DOHH2 (cell line): ENCODE measurements around the gene CTPS1.

Experiments
- H3F3A ChIP-seq: fragments of 200-600 bp; sonication (generic), shearing (Covaris generic); 2 replicates; pipeline ENCODE4 v1.6.0; 2016; ENCODE audit warnings: antibody characterized with exemption, mild to moderate bottlenecking; ENCODE audit not compliant: control insufficient read depth, insufficient read depth
- H3K27ac ChIP-seq: fragments of 200-600 bp; sonication (generic); 2 replicates; pipeline ENCODE4 v1.5.1; 2014; ENCODE audit warnings: low read depth, mild to moderate bottlenecking, low read length, moderate library complexity
- H3K27me3 ChIP-seq: fragments of 200-600 bp; sonication (generic); 2 replicates; pipeline ENCODE4 v1.6.1; 2014; ENCODE audit warnings: mild to moderate bottlenecking, low read length, mixed read lengths; ENCODE audit not compliant: control insufficient read depth
- H3K36me3 ChIP-seq: fragments of 200-600 bp; sonication (generic); 2 replicates; pipeline ENCODE4 v1.6.1; 2014; ENCODE audit warnings: mild to moderate bottlenecking, low read length, moderate library complexity, mixed read lengths; ENCODE audit not compliant: control insufficient read depth
- H3K4me1 ChIP-seq: fragments of 200-600 bp; sonication (generic); 2 replicates; pipeline ENCODE4 v1.6.1; 2014; ENCODE audit warnings: mild to moderate bottlenecking, low read length, mixed read lengths; ENCODE audit not compliant: control insufficient read depth
- H3K4me2 ChIP-seq: fragments of 200-600 bp; sonication (generic); 2 replicates; pipeline ENCODE4 v1.6.0; 2014; ENCODE audit warnings: mild to moderate bottlenecking, low read length, moderate library complexity
- H3K4me3 ChIP-seq: fragments of 200-600 bp; sonication (generic); 2 replicates; pipeline ENCODE4 v1.5.1; 2014; ENCODE audit warnings: mild to moderate bottlenecking, low read length, mixed read lengths
- H3K79me2 ChIP-seq: fragments of 200-600 bp; sonication (generic); 2 replicates; pipeline ENCODE4 v1.6.1; 2014; ENCODE audit warnings: mild to moderate bottlenecking, low read length, mixed read lengths; ENCODE audit not compliant: control insufficient read depth
- H3K9me2 ChIP-seq: fragments of 200-600 bp; sonication (generic); replicated peaks from 2 replicates; pipeline ENCODE4 v1.6.1; 2014; ENCODE audit warnings: mild to moderate bottlenecking, low read length, mixed read lengths; ENCODE audit not compliant: control insufficient read depth
- H3K9me3 ChIP-seq: fragments of 200-600 bp; sonication (generic); 2 replicates; pipeline ENCODE4 v1.6.1; 2014; ENCODE audit warnings: antibody characterized with exemption, low read length, mixed read lengths; ENCODE audit not compliant: control insufficient read depth, insufficient read depth
- H4K20me1 ChIP-seq: fragments of 200-600 bp; sonication (generic); 2 replicates; pipeline ENCODE4 v1.6.0; 2014; ENCODE audit warnings: low read depth, mild to moderate bottlenecking, antibody characterized with exemption, low read length, moderate library complexity; ENCODE audit not compliant: control insufficient read depth, insufficient read depth
- EZH2phosphoT487 ChIP-seq: fragments of 200-600 bp; sonication (generic); IDR thresholded peaks from 2 replicates; pipeline ENCODE4 v1.6.1; 2017; ENCODE audit warnings: borderline replicate concordance, mild to moderate bottlenecking, antibody characterized with exemption, low read length, moderate library complexity, mixed read lengths
- TF ChIP-seq, protein P1 (sequence below): fragments of 200-600 bp; sonication (generic); IDR thresholded peaks from one replicate; pipeline ENCODE4 v1.5.1; 2014; ENCODE audit warnings: antibody characterized with exemption, mild to moderate bottlenecking, low read depth, low read length; ENCODE audit not compliant: poor library complexity, severe bottlenecking

CTPS1 gene

DNA sequence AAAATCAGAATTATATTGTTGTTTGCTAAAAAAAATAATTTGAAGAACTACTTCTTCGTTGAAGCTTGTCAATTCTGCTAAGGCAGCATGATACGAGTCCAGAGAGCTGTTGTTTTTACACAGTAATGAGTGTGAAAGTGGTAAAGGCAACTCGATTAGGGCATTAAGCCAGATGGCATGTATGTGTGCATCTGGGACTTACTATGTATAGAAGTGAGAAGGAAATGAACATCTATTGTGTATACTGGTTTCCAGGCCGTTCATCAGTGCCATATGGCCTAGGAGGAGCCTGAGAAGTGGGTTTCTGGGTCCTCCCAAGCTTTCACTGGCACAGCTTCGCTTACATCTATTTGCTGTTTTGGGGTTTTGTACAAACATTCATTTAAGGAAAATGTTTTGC lies 5.7 kb downstream of the CTPS1 start:
- Histone ChIP-seq H3K27ac (no peak overlapping the region), H3K4me3 (no peak overlapping the region), H3K36me3 (peaks cover 100% of the 10 kb centered on the region), H3K4me1 (peaks cover 22% of the 10 kb centered on the region), H3F3A (no peaks in the 10 kb centered on the region), H3K4me2 (no peak overlapping the region), H3K27me3 (no peaks in the 10 kb centered on the region), H4K20me1 (peaks cover 40% of the 10 kb centered on the region; the same call in 1 of the 2 replicates), H3K79me2 (peaks cover 95% of the 10 kb centered on the region), H3K9me3 (no peaks in the 10 kb centered on the region), H3K9me2 (no peaks in the 10 kb centered on the region)
- no peak for TF ChIP-seq EZH2phosphoT487
- TF ChIP-seq, protein P1, sequence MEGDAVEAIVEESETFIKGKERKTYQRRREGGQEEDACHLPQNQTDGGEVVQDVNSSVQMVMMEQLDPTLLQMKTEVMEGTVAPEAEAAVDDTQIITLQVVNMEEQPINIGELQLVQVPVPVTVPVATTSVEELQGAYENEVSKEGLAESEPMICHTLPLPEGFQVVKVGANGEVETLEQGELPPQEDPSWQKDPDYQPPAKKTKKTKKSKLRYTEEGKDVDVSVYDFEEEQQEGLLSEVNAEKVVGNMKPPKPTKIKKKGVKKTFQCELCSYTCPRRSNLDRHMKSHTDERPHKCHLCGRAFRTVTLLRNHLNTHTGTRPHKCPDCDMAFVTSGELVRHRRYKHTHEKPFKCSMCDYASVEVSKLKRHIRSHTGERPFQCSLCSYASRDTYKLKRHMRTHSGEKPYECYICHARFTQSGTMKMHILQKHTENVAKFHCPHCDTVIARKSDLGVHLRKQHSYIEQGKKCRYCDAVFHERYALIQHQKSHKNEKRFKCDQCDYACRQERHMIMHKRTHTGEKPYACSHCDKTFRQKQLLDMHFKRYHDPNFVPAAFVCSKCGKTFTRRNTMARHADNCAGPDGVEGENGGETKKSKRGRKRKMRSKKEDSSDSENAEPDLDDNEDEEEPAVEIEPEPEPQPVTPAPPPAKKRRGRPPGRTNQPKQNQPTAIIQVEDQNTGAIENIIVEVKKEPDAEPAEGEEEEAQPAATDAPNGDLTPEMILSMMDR = no peak

DNA sequence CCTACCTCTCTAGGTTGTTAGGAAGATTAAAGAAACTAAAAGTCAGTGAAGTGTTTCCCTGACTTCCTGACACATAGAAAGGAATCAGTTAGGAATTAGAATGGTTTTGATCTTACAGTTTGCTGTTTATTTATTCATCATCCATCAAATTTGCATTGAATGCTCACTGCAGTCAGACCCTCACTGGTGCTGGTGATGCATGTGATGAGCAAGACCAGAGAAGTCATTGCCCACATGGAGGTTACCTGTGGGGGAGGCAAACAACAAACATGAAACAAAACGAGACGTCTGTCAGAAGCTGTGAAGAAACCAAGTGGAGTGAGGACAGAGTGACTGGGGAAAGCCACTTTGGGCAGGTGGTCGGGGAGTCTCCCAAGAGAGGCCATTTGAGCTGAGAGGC lies 6.4 kb downstream of the CTPS1 start:
- Histone ChIP-seq H3F3A (no peaks in the 10 kb centered on the region), H4K20me1 (peaks cover 43% of the 10 kb centered on the region; the same call in 1 of the 2 replicates), H3K9me2 (no peaks in the 10 kb centered on the region), H3K4me1 (peaks cover 21% of the 10 kb centered on the region), H3K4me3 (no peak overlapping the region), H3K27ac (no peak overlapping the region), H3K9me3 (no peaks in the 10 kb centered on the region), H3K36me3 (peaks cover 100% of the 10 kb centered on the region), H3K4me2 (no peak overlapping the region), H3K27me3 (no peaks in the 10 kb centered on the region), H3K79me2 (peaks cover 94% of the 10 kb centered on the region)
- TF ChIP-seq EZH2phosphoT487 = no peak
- TF ChIP-seq, protein P1 = no peak

DNA sequence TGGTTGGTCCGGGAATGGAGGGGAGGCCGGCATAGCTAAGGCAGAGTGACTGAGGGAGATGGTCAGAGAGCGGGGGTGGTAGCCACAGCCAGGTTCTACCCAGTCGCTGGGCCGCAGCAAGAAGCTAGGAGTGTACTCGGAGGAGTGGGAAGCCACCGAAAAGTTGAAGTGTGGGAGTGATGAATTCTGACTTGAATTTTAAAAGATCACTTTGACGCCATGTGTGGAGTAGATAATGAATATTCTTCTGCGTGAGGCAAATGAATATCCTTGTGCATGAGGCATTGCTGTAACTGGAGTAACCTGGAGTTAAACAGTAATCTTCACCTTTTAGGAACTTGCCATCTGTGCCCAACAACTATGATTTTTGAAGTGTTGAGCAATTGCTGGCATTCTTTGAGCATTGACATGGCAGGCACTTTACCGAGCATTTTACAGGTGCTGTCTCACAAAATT lies 6.9 kb downstream of the CTPS1 start:
- H3K27me3 ChIP-seq = no peaks in the 10 kb centered on the region
- no peak overlapping the region for H3K4me2 ChIP-seq
- H3K4me3 ChIP-seq = no peak overlapping the region
- H3K4me1 ChIP-seq = peaks cover 16% of the 10 kb centered on the region
- no peaks in the 10 kb centered on the region for H3F3A ChIP-seq
- no peaks in the 10 kb centered on the region for H3K9me2 ChIP-seq
- H3K36me3 ChIP-seq = peaks cover 100% of the 10 kb centered on the region
- TF ChIP-seq, protein P1 = no peak
- no peak for TF ChIP-seq EZH2phosphoT487
- no peaks in the 10 kb centered on the region for H3K9me3 ChIP-seq
- no peak overlapping the region for H3K27ac ChIP-seq
- H4K20me1 ChIP-seq = peaks cover 38% of the 10 kb centered on the region; the same call in 1 of the 2 replicates
- peaks cover 94% of the 10 kb centered on the region for H3K79me2 ChIP-seq

DNA sequence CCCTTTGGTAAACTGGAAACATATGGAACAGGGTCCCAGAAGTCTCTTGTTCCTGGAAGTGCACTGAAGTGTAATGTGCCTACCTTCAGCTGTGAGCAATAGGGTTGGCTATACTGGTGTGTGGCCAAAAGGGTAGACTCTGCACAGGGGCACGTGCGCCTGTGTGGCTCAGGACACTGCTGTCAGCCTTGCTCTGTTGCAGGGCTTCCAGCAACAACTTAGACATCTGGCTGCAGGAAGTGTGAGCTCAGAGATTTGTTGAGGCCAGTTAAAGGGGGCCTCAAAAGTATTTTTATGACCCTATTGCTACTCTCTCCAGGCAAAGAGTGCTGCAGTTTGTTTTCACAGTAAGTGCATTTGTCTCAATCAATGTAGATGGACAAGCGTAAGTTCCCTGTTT lies 7.5 kb downstream of the CTPS1 start:
- Histone ChIP-seq H3K27me3 (no peaks in the 10 kb centered on the region), H3K9me3 (no peaks in the 10 kb centered on the region), H3K27ac (no peak overlapping the region), H3F3A (no peaks in the 10 kb centered on the region), H3K36me3 (peaks cover 100% of the 10 kb centered on the region), H4K20me1 (peaks cover 35% of the 10 kb centered on the region; the same call in 1 of the 2 replicates), H3K9me2 (no peaks in the 10 kb centered on the region), H3K4me1 (peaks cover 10% of the 10 kb centered on the region), H3K79me2 (peaks cover 94% of the 10 kb centered on the region), H3K4me3 (no peak overlapping the region), H3K4me2 (no peak overlapping the region)
- no peak for TF ChIP-seq EZH2phosphoT487
- TF ChIP-seq, protein P1 = no peak
